ENCODE results near the gene BMX.

Gene BMX

DNA sequence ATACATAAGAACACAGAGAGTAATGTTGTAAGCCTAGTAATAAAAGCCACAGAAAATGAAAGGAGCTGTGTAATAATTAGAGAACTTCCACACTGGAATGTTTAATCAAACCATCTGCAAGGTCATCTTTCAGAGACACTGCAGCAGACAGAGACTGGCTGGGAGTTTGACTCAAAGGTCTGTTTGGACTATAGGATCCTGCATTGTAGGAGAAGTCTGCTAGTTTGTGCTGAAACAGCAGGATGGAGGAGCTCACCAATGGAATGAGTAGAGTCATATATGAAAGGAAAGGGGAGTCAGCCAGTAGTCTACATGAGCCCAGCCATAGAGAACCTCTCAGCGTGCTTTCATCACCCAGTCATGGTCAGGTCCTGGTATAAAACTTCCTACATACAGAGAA, 104.6 kb downstream of the BMX start:
- no peak for DNase-seq (ENCODE audit: low spot score)
- no peak overlapping the region for H3K27ac ChIP-seq
- ChIA-PET POLR2A (ENCODE audit: low non-redundant PET) (no interaction called here), CTCF (no interaction called here)
- TF ChIP-seq, protein P1, sequence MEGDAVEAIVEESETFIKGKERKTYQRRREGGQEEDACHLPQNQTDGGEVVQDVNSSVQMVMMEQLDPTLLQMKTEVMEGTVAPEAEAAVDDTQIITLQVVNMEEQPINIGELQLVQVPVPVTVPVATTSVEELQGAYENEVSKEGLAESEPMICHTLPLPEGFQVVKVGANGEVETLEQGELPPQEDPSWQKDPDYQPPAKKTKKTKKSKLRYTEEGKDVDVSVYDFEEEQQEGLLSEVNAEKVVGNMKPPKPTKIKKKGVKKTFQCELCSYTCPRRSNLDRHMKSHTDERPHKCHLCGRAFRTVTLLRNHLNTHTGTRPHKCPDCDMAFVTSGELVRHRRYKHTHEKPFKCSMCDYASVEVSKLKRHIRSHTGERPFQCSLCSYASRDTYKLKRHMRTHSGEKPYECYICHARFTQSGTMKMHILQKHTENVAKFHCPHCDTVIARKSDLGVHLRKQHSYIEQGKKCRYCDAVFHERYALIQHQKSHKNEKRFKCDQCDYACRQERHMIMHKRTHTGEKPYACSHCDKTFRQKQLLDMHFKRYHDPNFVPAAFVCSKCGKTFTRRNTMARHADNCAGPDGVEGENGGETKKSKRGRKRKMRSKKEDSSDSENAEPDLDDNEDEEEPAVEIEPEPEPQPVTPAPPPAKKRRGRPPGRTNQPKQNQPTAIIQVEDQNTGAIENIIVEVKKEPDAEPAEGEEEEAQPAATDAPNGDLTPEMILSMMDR (conservative IDR thresholded peaks at IDR 0.05; ENCODE audit: low read depth): no peak
